GM21786 (cell line): ENCODE results near the gene C1orf226.

ENCODE experiments used
- ATAC-seq: cut with Tn5 transposase; IDR thresholded peaks from one replicate; pipeline ENCODE4 v1.9.1; 2021; ENCODE audit not compliant: unreplicated experiment

Gene C1orf226

DNA sequence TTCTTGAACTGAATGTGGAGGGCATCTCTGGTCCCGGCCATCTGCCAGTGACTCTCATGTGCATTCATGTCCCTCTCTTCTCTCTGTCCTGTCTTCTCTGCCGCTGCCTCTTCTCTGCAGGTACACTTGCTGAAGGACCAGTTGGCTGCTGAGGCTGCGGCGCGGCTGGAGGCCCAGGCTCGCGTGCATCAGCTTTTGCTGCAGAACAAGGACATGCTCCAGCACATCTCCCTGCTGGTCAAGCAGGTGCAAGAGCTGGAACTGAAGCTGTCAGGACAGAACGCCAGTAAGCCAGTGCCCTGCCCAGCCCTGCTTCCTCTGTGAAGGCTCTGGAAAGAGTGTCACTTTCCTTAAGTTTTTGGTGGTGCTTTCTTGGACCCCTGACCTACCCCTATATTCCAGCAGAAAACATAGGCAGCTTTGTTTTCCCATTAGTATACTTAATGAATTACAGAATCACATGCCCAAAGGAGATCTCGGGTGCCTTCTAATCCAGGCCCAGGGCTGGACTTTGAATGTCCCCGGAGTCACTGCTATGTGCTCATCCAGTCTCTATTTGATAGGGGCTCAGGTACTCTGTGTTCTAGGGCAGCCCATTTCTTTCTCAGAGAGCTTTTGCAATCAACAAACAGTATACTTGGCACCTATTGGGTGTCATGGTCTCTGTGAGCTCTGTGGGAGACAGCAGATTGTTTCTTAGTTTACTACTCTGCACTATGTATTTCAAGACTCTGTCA, 16.1 kb upstream of the C1orf226 start:
- ATAC-seq = no peak

GRCh38 chr1:162366149-162366548, 15.4 kb upstream of the C1orf226 start:
- ATAC-seq = no peak

DNA sequence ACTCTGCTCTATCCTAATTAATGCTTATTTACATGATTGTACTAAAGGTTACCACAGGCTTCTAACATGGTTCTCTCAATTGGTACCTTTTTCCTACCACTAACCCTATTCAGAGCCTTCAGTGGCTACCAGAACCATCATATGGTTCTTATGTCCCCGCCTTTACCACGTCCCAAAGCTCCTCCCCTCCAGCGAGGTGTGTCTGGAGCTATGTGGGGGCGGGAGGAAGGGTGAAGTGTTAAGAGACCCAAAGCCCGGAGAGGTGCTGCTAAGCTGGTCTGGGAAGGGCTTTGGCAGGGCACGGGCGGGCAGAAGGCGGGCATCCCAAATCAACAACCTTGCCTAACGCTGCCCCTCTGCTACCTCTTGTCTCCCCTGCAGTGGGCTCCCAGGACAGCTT, 14.9 kb upstream of the C1orf226 start:
- no peak for ATAC-seq

DNA sequence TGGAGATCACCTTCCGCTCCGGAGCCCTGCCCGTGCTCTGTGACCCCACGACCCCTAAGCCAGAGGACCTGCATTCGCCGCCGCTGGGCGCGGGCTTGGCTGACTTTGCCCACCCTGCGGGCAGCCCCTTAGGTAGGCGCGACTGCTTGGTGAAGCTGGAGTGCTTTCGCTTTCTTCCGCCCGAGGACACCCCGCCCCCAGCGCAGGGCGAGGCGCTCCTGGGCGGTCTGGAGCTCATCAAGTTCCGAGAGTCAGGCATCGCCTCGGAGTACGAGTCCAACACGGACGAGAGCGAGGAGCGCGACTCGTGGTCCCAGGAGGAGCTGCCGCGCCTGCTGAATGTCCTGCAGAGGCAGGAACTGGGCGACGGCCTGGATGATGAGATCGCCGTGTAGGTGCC, 14.5 kb upstream of the C1orf226 start:
- ATAC-seq = no peak

DNA sequence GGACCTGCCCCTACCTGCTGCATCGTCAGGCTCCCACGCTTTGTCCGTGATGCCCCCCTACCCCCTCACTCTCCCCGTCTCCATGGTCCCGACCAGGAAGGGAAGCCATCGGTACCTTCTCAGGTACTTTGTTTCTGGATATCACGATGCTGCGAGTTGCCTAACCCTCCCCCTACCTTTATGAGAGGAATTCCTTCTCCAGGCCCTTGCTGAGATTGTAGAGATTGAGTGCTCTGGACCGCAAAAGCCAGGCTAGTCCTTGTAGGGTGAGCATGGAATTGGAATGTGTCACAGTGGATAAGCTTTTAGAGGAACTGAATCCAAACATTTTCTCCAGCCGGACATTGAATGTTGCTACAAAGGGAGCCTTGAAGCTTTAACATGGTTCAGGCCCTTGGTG, 13.8 kb upstream of the C1orf226 start:
- ATAC-seq = no peak

- ATAC-seq = no peak
Measured at GRCh38 chr1:162368451-162368850, 13.1 kb upstream of the C1orf226 start.

- no peak for ATAC-seq
Measured at GRCh38 chr1:162369571-162369970, 12.0 kb upstream of the C1orf226 start.

- ATAC-seq = no peak
Measured at GRCh38 chr1:162370161-162370560, 11.4 kb upstream of the C1orf226 start.

DNA sequence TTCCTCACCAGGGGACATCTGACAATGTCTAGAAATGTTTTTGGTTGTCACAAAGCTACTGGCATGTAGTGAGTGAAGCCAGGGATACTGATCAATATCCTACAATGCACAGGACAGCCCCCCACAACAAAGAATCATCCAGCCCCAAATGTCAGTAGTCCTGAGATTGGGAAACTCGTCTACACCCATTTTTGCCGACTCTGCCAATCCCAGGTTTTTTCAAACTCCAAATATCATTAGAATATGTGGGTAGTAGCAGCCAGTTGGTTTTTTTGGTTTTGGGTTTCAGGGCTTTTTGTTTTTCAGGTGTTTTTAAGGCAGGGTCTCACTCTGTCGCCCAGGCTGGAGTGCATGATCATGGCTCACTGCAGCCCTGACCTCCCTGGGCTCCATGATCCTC, 10.8 kb upstream of the C1orf226 start:
- ATAC-seq = no peak

DNA sequence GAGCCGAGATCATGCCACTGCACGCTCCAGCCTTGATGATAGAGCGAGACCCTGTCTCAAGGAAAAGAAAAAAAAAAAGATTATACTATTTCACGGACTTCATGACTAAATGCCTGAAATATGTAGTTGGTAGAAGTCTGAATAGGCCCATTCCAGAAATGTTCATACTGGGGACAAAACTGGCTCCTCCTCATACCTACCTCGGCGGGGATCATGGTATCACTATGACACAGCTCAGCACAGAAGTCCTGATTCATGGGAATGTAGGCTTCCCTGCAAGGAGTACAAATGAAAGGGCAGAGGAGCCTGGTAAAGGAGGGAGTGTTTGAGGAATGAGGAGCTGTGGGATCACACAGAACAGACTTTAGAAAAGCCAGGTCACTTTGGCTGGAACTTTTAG, 9.9 kb upstream of the C1orf226 start:
- no peak for ATAC-seq

- ATAC-seq = no peak
Measured at GRCh38 chr1:162372159-162373071, 9.1 kb upstream of the C1orf226 start.

GRCh38 chr1:162373072-162373427, 8.5 kb upstream of the C1orf226 start:
- ATAC-seq = no peak

GRCh38 chr1:162373541-162374260, 7.8 kb upstream of the C1orf226 start:
- no peak for ATAC-seq

DNA sequence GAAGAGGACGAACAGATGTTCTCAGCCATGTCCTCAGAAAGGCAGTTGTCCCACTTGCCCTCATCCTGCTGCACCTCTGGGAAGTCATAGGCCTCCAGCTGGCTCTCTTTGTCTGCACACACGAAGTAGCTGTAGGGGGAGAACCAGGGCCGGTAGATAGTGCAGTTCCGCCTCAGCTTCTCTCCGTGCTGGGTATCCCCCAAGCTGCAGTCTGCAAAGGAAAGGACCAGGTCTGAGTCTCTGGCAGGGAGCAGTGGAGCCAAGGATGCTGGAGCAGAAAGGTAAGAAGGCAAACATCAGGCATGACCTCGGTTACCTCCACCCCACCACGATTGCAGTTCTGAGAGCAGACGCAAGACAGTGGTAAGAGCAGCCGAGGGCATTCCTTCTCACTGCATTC, 7.1 kb upstream of the C1orf226 start:
- ATAC-seq = no peak

DNA sequence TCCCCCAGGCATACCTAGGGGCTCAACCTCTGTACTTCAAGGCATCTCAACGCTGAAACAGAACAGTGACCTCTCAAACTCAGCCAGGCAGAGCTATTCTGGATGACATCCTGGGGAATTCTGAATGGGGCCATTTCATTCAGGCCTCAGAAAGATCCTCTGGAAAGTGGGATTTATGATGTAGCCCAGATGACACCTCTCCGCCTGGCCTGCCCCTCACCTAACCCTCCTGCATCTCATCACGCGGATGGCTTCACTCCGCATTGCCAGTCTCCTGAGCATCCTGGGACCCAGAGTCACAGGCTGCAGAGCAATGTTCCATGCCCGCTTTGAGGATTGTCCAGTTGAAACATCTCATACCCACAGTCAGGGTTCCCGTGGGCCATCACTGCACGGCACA, 6.1 kb upstream of the C1orf226 start:
- no peak for ATAC-seq

DNA sequence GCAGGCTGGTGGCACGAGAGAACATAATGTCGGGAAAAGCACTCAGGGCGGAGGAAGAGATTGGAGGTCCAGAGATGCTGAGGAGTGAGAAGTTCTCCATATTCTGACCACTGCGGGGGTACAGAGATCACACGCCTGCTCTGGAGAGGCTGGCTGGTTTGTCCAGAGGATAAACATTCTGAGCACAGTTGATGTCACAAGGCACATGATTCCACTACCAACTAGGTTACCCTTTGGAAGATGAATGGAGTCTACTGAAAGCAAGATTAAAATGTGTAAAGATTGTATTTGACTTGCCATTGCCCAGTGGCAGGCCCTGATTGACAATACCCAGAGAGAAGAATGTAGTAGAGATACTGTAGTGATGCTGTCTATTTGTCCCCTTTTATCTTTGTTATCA, 4.8 kb upstream of the C1orf226 start, which contains the start of gene SPATA46:
TSS of gene SPATA46 (minus strand) at position 164 of the 400 bp plus-strand sequence. CDS start at position 100, 64 bp downstream.
- no peak for ATAC-seq

DNA sequence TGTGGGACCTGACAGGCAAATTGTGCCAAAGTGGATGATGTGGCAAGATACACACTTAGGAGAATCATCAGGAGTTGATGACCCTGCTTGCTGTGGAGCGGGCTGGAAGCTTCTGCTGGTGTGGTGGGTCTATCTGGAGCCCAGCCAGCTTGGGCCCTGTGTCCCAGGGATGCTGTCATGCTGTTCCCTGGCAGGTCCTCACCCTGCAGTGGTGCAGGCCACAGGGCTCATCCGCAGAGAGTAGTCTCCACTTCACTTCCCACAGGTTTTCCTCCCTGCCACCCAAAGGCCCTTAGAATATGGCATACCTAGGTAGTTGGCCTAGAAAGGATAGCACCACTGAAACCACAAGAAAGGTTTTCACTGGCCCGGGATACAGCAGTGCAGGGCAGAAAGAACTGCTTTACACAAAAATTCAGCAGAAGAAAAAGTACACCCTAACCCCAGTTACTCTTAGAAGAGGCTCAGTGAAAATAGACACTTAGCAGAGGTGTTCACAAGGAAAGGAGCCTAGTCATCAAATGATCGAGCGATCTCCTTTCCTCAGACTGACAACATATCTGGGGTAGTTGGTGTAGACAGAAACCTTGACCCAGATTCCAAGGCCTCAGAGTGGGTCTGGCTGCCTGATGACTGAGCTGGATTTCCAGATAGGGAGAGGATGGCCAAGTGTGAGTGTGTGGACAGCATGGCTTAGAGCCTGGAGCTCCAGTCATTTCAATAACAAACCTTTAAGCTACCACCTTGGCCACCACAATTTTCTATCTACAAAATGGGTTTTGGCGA, 1.3 kb upstream of the C1orf226 start:
- ATAC-seq = no peak

DNA sequence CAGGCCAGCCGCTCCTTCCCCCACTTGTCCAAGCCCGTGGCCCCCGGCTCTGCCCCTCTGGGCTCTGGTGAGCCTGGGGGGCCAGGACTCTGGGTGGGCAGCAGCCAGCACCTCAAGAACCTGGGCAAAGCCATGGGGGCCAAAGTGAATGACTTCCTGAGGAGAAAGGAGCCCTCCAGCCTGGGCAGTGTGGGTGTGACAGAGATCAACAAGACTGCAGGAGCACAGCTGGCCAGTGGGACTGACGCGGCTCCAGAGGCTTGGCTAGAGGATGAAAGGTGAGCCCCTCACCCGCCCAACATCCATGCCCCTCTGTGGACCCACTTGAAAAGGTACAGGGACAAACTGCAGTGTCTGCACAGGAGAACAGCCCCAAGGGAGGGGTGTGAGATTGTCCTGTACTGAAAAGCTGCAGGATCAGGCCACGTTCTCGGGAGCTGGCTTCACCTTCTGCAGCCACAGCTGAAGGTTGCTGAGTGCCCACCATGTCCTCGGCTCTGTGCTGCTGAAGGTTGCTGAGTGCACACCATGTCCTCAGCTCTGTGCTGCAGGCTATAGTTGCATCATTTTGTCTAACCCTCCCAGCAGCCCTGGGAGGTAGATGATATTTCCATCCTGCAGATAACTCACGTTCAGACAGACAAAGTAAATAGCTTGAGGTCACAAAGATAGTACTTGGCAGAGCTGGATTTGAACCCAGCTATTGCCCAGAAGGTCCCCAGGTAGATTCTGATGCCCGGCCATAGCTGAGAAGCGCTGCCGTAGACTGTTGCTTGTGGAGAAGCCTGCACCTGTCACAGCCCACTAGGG, 618 bp downstream of the C1orf226 start:
- no peak for ATAC-seq

- ATAC-seq = no peak
Measured at GRCh38 chr1:162383091-162383490, 1.6 kb downstream of the C1orf226 start.

GRCh38 chr1:162383516-162383915, 2.0 kb downstream of the C1orf226 start:
- no peak for ATAC-seq
